GM08714 (cell line): ENCODE results near the gene NPDC1.

Experiments
- H3K4me3 ChIP-seq: fragments of 200-500 bp; sonication (Bioruptor generic); 2 replicates; pipeline ENCODE4 v1.5.1; 2014; ENCODE audit warnings: mild to moderate bottlenecking, low read length, inconsistent platforms
- ZNF274 ChIP-seq: IDR thresholded peaks from 2 replicates; pipeline ENCODE4 v1.6.1; 2012; ENCODE audit warnings: mild to moderate bottlenecking, low read depth, low read length

Gene NPDC1

GRCh38 chr9:137031904-137032640 lies 13.9 kb downstream of the NPDC1 start, which contains the start of gene FUT7:
TSS of gene FUT7 (minus strand) at chr9:137032088. CDS start at chr9:137031991, 97 bp downstream.
- no peak within 1 kb of the TSS for H3K4me3 ChIP-seq
- no peak for TF ChIP-seq ZNF274

- TF ChIP-seq ZNF274, result no peak
- H3K4me3 ChIP-seq, result no peak overlapping the region
Observed at GRCh38 chr9:137030538-137031527, 15.1 kb downstream of the NPDC1 start.

GRCh38 chr9:137030006-137030405 lies 16.0 kb downstream of the NPDC1 start:
- TF ChIP-seq ZNF274, result no peak
- no peak overlapping the region for H3K4me3 ChIP-seq

- no peak for TF ChIP-seq ZNF274
- no peak overlapping the region for H3K4me3 ChIP-seq
Observed at GRCh38 chr9:137029058-137029936, 16.7 kb downstream of the NPDC1 start.

GRCh38 chr9:137028263-137029057 lies 17.5 kb downstream of the NPDC1 start:
- peak overlapping the region; percentile 16; the same call in 1 of the 2 replicates for H3K4me3 ChIP-seq
- TF ChIP-seq ZNF274, result no peak

- TF ChIP-seq ZNF274, result no peak
- peak within 1 kb of the TSS; percentile 16; the same call in 1 of the 2 replicates for H3K4me3 ChIP-seq
Observed at GRCh38 chr9:137027369-137028262, 18.4 kb downstream of the NPDC1 start, which contains the start of gene ABCA2. TSS of gene ABCA2 (minus strand) at chr9:137028237. CDS start at chr9:137028140, 97 bp downstream.

- no peak overlapping the region for H3K4me3 ChIP-seq
- no peak for TF ChIP-seq ZNF274
Observed at GRCh38 chr9:137026828-137027227, 19.1 kb downstream of the NPDC1 start.

- no peak for TF ChIP-seq ZNF274
Observed at GRCh38 chr9:137026384-137026783, 19.6 kb downstream of the NPDC1 start.

GRCh38 chr9:137025517-137025966 lies 20.4 kb downstream of the NPDC1 start:
- H3K4me3 ChIP-seq, result no peak overlapping the region
- TF ChIP-seq ZNF274, result no peak

More at GRCh38 chr9:137026384-137026783, 19.6 kb downstream of the NPDC1 start:
- no peak overlapping the region for H3K4me3 ChIP-seq

GRCh38 chr9:137023583-137023991 lies 22.4 kb downstream of the NPDC1 start:
- H3K4me3 ChIP-seq, result no peak overlapping the region
- TF ChIP-seq ZNF274, result no peak

- H3K4me3 ChIP-seq, result no peak overlapping the region
- TF ChIP-seq ZNF274, result no peak
Observed at GRCh38 chr9:137023157-137023556, 22.8 kb downstream of the NPDC1 start.

- no peak for TF ChIP-seq ZNF274
- H3K4me3 ChIP-seq, result no peak overlapping the region
Observed at GRCh38 chr9:137022662-137023008, 23.3 kb downstream of the NPDC1 start.
